ENCODE data around the gene ESRRG.

Gene ESRRG

GRCh38 chr1:216627252-216627651 lies 96.0 kb downstream of the ESRRG start:
- peak; percentile 84 for ATAC-seq
- TF ChIP-seq TOX (CRISPR knock-in tag; IDR thresholded peaks at IDR 0.05; ENCODE audit: borderline replicate concordance) (no peak), ZC3H10 (CRISPR knock-in tag; IDR thresholded peaks at IDR 0.05) (no peak), PATZ1 (CRISPR knock-in tag; IDR thresholded peaks at IDR 0.05; ENCODE audit: borderline replicate concordance) (no peak), ISL1 (CRISPR knock-in tag; IDR thresholded peaks at IDR 0.05) (no peak), GLIS3 (CRISPR knock-in tag; IDR thresholded peaks at IDR 0.05) (no peak), ESRRG (CRISPR knock-in tag; IDR thresholded peaks at IDR 0.05) (no peak), RARB (CRISPR knock-in tag; IDR thresholded peaks at IDR 0.05) (no peak), BACH2 (CRISPR knock-in tag; IDR thresholded peaks at IDR 0.05; ENCODE audit: borderline replicate concordance) (no peak), ZFP30 (CRISPR knock-in tag; IDR thresholded peaks at IDR 0.05) (no peak), ZNF8 (CRISPR knock-in tag; IDR thresholded peaks at IDR 0.05) (no peak), TCF4 (CRISPR knock-in tag; IDR thresholded peaks at IDR 0.05; ENCODE audit: borderline replicate concordance) (no peak)
- TF ChIP-seq, protein P1, sequence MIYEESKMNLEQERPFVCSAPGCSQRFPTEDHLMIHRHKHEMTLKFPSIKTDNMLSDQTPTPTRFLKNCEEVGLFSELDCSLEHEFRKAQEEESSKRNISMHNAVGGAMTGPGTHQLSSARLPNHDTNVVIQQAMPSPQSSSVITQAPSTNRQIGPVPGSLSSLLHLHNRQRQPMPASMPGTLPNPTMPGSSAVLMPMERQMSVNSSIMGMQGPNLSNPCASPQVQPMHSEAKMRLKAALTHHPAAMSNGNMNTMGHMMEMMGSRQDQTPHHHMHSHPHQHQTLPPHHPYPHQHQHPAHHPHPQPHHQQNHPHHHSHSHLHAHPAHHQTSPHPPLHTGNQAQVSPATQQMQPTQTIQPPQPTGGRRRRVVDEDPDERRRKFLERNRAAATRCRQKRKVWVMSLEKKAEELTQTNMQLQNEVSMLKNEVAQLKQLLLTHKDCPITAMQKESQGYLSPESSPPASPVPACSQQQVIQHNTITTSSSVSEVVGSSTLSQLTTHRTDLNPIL (CRISPR knock-in tag; IDR thresholded peaks at IDR 0.05; ENCODE audit: low read depth), result no peak

DNA sequence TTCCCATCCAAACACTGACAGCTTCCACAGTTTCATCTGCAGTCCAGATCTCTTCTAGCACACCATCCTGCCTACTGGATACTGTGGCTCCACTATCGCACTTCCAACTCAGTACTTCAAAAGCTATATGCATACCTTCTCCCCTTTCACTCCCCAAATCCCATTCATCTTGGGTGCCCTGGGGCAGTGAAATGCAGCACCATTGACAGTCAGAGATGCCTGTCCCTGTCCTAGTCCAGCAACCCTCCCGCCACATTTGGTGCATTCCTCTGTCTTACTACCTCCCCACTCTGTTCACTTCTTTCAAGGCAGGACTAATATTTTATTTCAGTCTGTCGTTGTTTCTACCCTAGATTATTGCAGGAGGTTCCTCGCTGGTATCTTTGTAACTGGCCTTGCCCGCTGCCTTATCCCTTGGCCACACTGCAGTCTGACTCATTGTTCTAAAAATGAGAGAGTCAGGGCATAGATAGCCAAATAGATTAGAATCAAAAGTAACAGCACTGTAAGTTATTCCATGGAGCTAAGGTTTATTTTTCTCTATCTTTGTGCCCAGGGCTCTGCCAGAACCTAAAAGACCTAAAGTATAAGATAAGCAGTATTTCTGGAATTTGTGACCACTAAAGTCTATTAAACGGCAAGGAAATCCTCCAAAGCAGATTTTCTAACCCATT lies 96.7 kb downstream of the ESRRG start:
- ATAC-seq, result peak; percentile 98
- no peak for TF ChIP-seq TOX (CRISPR knock-in tag; IDR thresholded peaks at IDR 0.05; ENCODE audit: borderline replicate concordance)
- TF ChIP-seq BACH2 (CRISPR knock-in tag; IDR thresholded peaks at IDR 0.05; ENCODE audit: borderline replicate concordance), result no peak
- TF ChIP-seq ISL1 (CRISPR knock-in tag; IDR thresholded peaks at IDR 0.05), result no peak
- no peak for TF ChIP-seq ZFP3 (CRISPR knock-in tag; IDR thresholded peaks at IDR 0.05)
- TF ChIP-seq, protein P2, sequence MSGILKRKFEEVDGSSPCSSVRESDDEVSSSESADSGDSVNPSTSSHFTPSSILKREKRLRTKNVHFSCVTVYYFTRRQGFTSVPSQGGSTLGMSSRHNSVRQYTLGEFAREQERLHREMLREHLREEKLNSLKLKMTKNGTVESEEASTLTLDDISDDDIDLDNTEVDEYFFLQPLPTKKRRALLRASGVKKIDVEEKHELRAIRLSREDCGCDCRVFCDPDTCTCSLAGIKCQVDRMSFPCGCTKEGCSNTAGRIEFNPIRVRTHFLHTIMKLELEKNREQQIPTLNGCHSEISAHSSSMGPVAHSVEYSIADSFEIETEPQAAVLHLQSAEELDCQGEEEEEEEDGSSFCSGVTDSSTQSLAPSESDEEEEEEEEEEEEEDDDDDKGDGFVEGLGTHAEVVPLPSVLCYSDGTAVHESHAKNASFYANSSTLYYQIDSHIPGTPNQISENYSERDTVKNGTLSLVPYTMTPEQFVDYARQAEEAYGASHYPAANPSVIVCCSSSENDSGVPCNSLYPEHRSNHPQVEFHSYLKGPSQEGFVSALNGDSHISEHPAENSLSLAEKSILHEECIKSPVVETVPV (CRISPR knock-in tag; IDR thresholded peaks at IDR 0.05), result no peak
- TF ChIP-seq PPARA (CRISPR knock-in tag; IDR thresholded peaks at IDR 0.05; ENCODE audit: borderline replicate concordance), result no peak
- TF ChIP-seq OSR1 (CRISPR knock-in tag; IDR thresholded peaks at IDR 0.05), result no peak
- TF ChIP-seq RARB (CRISPR knock-in tag; IDR thresholded peaks at IDR 0.05), result no peak
- no peak for TF ChIP-seq ZFP30 (CRISPR knock-in tag; IDR thresholded peaks at IDR 0.05)

DNA sequence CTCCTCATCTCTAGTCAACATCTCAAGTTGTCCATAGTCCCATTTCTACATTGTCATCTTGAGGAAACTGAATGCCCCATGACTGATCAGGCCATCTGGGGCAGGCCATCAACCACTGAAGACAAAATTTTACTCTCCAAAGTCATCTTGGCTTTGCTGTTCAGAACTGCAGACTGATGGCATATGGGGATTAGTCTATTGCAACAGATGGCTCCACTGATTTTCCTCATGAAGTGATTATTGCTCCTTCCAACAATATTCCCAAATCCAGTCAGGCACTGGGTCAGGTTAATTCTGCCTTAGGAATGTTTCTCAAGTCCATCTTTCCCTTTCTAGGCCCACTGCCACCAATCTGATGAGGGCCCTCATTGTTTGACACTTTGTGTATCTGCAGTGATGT lies 101.7 kb downstream of the ESRRG start:
- TF ChIP-seq RARB (CRISPR knock-in tag; IDR thresholded peaks at IDR 0.05) (no peak), ZNF70 (CRISPR knock-in tag; IDR thresholded peaks at IDR 0.05) (no peak), TSHZ2 (CRISPR knock-in tag; IDR thresholded peaks at IDR 0.05) (no peak), ZNF565 (CRISPR knock-in tag; conservative IDR thresholded peaks at IDR 0.05; ENCODE audit: low read depth) (no peak), OSR1 (CRISPR knock-in tag; IDR thresholded peaks at IDR 0.05) (no peak), ESRRG (CRISPR knock-in tag; IDR thresholded peaks at IDR 0.05) (no peak), TOX (CRISPR knock-in tag; IDR thresholded peaks at IDR 0.05; ENCODE audit: borderline replicate concordance) (no peak), PPARA (CRISPR knock-in tag; IDR thresholded peaks at IDR 0.05; ENCODE audit: borderline replicate concordance) (no peak), ZFP3 (CRISPR knock-in tag; IDR thresholded peaks at IDR 0.05) (no peak), ZFP30 (CRISPR knock-in tag; IDR thresholded peaks at IDR 0.05) (no peak), GLIS3 (CRISPR knock-in tag; IDR thresholded peaks at IDR 0.05) (no peak), ISL1 (CRISPR knock-in tag; IDR thresholded peaks at IDR 0.05) (no peak), ZNF8 (CRISPR knock-in tag; IDR thresholded peaks at IDR 0.05) (no peak), PATZ1 (CRISPR knock-in tag; IDR thresholded peaks at IDR 0.05; ENCODE audit: borderline replicate concordance) (no peak)
- TF ChIP-seq, protein P1 (CRISPR knock-in tag; IDR thresholded peaks at IDR 0.05; ENCODE audit: low read depth), result no peak
- TF ChIP-seq, protein P3, sequence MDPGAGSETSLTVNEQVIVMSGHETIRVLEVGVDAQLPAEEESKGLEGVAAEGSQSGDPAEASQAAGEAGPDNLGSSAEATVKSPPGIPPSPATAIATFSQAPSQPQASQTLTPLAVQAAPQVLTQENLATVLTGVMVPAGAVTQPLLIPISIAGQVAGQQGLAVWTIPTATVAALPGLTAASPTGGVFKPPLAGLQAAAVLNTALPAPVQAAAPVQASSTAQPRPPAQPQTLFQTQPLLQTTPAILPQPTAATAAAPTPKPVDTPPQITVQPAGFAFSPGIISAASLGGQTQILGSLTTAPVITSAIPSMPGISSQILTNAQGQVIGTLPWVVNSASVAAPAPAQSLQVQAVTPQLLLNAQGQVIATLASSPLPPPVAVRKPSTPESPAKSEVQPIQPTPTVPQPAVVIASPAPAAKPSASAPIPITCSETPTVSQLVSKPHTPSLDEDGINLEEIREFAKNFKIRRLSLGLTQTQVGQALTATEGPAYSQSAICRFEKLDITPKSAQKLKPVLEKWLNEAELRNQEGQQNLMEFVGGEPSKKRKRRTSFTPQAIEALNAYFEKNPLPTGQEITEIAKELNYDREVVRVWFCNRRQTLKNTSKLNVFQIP (CRISPR knock-in tag; IDR thresholded peaks at IDR 0.05; ENCODE audit: borderline replicate concordance, low read depth), result no peak
- no peak for ATAC-seq

All from SK-N-SH treated with all-trans-retinoic acid at 6 μM for 48 hours (cell line).